GM19099 (cell line): Measurements from ENCODE around the gene TGM1.

Experiments
- POLR2A ChIP-seq: IDR thresholded peaks from 3 replicates; pipeline ENCODE4 v1.6.1; 2011; ENCODE audit warnings: low read depth; ENCODE audit not compliant: insufficient read length; ENCODE audit errors: extremely low read depth

The TGM1 gene

DNA sequence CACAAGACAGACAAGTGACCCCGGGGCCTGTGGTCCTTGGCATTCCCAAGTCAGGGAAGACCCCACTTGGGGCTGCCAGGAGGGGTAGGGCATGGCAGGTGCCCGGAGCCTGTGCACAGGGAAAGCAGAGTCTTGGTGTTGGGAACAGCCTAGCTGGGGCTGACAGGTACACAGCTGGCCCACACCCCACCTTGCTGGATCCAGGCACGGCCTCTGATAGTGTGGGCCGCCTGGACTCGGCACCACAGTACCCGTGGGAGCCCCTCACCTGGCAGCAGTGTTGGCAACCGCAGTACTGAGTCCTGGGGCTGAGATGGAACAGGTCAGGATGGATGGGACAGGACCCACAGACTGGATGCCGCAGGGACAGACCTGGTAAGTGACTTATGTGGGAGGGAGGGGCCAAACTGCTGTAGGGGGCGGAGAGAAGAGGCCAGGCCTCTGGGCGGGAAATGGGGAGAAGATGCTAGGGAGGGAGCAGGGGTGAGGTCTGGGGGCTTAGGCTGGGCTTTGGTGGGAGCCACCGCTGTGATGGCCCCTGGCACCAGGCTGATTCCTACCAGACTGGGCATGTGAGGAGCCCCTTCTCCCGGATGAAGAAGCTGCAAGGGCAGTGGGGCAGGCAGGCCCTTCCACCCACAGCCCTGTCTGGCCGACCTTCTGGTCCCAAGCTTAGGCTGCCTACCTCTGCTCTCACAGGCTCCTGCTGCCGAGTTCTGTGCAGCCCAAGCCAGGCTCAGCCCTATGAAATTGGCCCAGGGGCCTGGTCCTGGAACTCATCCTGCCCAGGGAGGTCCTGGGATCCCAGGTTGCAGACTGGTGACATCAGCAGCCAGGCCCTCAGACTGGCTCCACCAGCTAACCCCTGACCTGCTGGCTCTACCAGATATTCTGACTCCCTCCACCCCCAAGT lies at the start of gene TGM1:
Gene TGM1, minus strand, starts transcription at position 357 of the 913 bp plus-strand sequence. CDS start 825 bp downstream, outside the sequence.
- no peak for TF ChIP-seq POLR2A

DNA sequence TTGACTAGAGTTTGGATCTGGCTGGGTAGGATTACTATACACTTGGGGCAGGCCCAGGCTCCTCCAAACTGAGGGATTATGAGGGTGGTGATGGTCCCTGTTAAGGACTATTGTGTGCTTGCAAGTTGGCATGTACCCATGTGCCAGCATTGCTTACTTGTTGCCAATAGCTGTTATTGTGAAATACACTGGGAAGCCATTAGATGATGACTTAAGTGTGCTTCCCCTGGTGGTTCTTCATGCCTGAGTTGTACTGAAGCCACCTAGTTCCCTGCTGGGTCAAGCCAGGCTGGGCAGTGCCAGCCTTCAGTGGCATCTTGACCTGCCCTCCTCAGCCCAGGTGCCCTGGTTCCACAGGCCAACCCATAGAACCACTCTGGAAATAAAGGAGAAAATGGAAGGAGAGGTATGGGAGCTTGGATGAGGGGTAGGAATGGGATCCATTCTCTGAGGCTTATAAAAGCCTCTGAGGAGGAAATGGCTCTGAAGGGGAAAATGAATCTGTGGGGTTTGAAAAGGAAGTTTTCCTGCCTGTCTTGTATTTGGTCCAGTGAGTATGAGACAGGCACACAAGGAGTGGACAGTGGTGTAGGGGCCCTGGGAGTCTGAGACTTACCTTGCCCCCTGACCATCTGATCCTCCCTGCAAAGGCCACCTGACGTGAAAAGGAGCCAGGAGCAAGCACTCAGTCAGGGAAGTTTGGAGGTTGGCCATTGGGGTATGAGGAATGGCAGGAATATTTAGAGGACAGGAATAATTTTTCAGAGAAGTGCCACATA lies 49.0 kb upstream of the TGM1 start:
- TF ChIP-seq POLR2A, result no peak

DNA sequence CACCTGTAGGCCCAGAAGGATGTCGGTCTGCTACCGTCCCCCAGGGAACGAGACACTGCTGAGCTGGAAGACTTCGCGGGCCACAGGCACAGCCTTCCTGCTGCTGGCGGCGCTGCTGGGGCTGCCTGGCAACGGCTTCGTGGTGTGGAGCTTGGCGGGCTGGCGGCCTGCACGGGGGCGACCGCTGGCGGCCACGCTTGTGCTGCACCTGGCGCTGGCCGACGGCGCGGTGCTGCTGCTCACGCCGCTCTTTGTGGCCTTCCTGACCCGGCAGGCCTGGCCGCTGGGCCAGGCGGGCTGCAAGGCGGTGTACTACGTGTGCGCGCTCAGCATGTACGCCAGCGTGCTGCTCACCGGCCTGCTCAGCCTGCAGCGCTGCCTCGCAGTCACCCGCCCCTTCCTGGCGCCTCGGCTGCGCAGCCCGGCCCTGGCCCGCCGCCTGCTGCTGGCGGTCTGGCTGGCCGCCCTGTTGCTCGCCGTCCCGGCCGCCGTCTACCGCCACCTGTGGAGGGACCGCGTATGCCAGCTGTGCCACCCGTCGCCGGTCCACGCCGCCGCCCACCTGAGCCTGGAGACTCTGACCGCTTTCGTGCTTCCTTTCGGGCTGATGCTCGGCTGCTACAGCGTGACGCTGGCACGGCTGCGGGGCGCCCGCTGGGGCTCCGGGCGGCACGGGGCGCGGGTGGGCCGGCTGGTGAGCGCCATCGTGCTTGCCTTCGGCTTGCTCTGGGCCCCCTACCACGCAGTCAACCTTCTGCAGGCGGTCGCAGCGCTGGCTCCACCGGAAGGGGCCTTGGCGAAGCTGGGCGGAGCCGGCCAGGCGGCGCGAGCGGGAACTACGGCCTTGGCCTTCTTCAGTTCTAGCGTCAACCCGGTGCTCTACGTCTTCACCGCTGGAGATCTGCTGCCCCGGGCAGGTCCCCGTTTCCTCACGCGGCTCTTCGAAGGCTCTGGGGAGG lies 47.9 kb upstream of the TGM1 start, which contains the start of gene LTB4R:
Gene LTB4R, plus strand, starts transcription at position 857 of the 959 bp plus-strand sequence. CDS start 4,150 bp downstream, outside the sequence.
- peak; percentile 60 for TF ChIP-seq POLR2A

DNA sequence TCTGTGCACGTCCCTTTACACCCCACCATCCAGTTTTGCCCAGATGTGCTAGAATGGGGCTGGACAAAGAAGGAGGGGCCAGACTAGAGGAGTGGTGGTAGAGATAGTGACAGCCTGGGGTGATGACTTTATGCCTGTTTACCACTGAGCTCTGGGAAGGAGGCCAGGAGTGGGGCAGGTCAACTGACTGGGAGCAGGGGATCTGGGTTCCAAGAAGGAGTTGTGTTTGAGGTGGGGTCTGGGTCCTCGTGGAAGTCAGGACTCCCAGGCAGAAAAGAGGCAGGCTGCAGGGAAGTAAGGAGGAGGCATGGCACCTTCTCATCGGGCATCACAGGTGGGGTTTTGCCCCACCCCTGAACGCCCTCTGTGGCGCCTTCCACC lies 47.3 kb upstream of the TGM1 start:
- TF ChIP-seq POLR2A, result no peak

DNA sequence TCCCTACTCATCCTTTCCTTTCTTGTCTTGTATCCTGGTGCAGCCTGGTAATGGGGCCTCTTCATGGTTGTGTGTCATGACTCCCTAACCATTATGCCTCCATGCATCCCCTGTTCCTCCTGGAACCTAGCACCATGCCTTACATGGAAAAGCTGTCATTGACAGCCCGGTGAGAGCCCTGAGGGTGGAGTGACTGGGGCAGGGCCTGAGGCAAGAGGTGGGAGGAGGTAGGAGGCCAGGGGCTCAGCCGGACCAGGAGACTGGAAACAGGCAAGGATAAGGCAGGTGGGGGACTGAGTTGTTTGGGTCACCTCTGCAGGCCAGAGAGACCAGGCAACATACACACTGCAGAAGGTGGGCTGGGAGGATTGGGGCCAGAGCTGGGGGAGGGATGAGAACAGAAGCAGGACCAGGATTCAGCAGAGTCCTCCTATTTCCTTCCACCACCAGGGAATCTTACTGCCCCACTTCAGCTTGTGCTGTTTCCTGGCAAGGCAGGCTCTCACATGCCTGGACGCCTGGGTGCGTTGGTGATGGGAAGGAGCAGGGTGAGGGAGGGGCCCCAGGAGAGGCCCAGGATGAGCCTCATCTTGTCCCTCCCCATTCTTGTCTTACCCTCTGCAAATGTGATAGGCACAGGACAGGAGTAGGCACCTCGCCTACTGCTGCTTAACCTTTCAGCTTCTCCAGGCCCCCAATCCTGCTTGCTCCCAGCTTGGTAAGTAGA lies 46.7 kb upstream of the TGM1 start, which contains the start of gene LTB4R2:
Gene LTB4R2, plus strand, starts transcription at position 603 of the 727 bp plus-strand sequence. CDS start 525 bp downstream, outside the sequence.
- no peak for TF ChIP-seq POLR2A

DNA sequence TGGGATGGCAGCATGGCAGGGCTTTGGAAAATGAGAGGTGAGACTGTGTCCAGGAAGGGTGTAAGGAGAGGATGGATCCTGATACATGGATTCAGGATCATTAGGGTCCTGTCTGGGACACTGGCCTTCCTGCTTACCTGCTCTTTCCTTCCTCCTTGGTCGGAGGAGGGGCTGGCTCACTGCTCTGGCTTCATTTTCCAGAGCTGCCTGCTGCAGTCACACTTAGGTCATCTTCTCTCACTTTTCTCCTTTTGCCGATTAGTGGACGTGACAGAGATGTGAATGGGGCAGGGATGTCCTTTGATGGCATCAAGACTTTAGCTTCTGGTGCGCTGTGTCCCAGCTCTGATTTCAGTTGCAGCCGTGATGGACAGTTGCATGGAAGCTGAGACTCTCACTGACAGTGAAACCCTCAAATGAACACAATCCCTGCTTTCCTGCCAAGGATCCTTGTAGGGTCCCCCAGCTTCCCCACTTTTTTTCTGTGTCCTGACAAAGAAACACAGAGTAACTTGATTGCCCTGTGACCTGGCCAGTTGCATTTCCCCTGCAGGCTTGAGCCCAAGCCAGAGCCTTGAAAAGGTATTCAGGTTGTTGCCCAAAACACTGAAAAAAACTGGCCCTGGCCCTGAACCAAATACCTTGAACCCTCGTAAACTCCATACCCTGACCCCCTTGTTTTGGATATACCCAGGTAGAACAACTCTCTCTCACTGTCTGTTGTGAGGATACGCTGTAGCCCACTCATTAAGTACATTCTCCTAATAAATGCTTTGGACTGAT lies 45.6 kb upstream of the TGM1 start:
- no peak for TF ChIP-seq POLR2A

DNA sequence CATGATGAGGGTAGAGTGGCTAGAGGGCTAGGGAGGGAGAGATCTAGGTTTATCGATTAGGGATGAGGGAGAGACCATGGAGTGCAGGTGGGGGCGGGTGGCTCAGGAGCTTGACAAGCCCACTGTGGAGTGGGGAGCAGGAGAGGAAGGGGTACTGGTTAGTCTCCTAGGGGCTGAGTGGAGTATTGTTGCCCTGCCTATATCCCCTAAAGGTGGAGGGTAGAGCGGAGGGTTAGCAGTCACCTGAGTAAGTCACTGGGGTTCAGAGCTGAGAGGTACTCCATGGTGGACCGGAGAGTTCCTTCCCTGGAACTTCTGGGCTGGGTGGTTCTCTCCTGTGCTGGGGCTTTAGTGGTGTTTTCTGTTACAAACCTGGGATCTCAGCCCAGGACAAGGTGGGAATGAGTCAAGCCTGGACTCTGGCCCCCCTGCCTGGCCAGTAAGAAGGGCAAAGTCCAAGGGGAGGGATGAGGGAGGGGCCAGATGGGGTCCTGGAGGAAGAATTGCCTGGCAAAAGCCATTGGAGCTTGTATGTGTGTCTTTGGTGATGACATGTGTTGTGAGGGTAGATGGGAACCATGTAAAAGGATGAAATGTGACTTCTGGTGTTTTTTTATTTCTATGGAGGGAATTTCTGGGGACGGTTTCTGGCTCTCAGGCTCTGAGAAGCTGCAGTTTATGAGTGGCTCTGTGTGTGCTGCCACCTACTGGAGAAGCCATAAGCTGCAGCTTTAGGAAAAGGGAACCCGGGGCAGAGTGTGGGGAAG lies 44.8 kb upstream of the TGM1 start, which contains the start of gene CIDEB:
Gene CIDEB, minus strand, starts transcription at position 403 of the 767 bp plus-strand sequence. Its CDS starts 119 bp downstream, at position 284.
- no peak for TF ChIP-seq POLR2A

DNA sequence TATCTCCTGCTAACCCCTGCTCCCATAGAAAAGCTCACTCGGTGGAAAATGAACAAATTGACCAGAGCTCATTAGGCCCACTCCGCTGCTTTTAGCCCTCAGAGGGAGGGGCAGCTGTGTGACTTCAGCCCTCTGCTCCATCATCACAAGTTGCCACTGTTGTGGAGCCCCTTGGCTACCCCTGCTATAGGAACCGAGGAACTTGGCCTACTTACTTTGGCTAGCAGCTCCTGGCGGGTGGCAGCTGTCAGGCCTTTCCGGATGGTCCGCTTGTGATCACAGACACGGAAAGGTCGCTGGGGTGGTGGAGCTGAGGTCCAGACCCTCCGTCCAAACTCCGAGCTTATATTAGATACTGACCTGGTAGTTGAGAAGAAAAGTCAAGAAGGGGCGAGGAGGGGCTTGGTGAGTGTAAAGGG lies 44.2 kb upstream of the TGM1 start:
- TF ChIP-seq POLR2A, result peak; percentile 3

DNA sequence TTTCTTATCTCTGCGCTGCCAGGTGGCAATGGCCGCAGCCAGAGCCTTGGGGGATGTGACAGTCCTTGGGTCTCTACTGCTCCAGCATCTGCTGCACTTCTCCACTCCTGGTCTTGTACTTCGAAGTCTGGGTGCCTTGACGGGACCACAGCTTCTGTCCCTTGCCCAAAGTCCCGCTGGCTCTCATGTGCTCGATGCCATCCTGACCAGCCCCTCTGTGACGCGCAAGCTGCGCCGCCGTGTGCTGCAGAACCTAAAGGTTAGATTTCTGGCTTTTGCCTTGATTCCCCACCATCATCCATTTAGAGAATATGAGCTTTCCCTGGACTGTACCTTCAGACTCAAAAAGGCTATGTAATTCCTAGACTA lies 41.0 kb upstream of the TGM1 start:
- TF ChIP-seq POLR2A, result no peak

DNA sequence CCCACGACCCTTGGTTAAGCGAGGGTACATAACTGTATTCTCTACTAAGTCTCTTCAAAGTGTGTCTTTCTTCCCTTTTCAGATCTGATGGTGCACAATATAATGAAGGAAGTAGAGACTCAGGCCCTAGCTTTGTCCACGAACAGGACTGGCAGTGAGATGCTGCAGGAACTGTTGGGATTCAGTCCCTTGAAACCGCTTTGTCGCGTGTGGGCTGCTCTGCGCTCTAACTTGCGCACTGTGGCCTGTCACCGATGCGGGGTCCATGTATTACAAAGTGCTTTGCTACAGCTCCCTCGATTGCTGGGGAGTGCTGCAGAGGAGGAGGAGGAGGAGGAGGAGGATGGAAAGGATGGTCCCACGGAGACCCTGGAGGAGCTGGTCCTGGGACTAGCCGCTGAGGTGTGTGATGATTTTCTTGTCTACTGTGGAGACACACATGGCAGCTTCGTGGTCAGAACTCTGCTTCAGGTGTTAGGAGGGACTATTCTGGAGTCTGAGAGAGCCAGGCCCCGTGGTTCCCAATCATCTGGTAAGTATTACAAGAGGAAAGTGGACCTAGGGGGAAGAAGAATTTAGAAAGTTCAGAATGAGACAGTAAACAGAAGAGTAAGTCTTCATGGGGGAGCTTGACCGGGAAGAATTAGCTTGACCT lies 37.5 kb upstream of the TGM1 start:
- no peak for TF ChIP-seq POLR2A

DNA sequence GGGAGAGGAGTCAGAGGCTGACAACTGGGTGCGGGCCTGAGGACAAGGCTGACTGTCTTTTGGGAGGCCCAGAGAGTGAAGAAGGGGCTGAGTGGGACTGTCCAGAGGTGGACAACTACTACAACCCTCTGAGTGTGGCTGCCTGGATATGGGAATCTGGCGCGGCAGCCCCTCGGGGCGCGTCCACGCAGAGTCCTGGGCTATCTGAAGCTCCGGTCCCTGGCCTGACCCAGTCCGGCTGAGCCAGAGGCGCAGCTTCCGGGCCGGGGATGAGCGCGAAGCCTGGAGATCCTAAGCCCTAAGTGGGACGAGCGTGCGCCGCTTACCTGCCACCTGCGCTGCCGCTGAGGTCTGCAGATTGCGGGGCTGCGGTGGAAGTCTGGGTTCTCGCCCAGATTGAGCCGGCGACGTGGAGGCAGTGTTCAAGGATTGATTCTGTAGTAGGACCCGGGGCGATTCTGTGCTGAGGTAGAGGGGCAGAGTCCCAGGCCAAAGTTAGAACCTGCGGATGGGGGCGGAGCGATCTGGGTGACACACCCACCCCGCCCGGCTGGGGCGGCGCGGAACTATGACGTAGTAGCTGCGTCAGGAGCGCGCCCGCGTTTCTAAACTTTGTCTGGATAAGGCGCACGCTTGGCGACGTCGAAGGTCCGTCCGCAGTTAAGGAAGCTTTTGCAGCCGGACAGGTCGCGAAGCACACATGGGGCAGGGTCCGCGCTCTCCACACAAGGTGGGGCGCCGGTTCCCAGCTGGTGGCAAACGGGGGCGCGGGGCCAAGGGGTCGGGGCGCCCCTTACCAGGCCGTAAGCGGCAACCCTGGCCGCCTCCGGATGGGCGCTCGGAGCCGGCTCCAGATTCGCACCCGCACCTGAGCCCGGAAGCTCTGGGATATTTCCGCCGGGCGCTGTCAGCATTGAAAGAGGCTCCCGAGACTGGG lies 36.5 kb upstream of the TGM1 start, which contains the start of the genes DHRS1 and NOP9:
Gene DHRS1, minus strand, starts transcription at position 526 of the 937 bp plus-strand sequence. CDS start 674 bp downstream, outside the sequence.
Gene NOP9, plus strand, starts transcription at position 596 of the 937 bp plus-strand sequence. Its CDS starts 105 bp downstream, at position 701.
- TF ChIP-seq POLR2A, result peak; percentile 75
